HG03095 (cell line): ENCODE results near the gene HNMT.

Source experiments
- ATAC-seq: cut with Tn5 transposase; IDR thresholded peaks from one replicate; pipeline ENCODE4 v1.9.1; 2021; ENCODE audit warnings: moderate library complexity; ENCODE audit not compliant: unreplicated experiment

HNMT gene

GRCh38 chr2:138009622-138010021, 45.3 kb downstream of the HNMT start:
- ATAC-seq, result no peak

GRCh38 chr2:138010890-138011289, 46.6 kb downstream of the HNMT start:
- ATAC-seq, result no peak

- ATAC-seq, result no peak
Measured at GRCh38 chr2:138012082-138012481, 47.8 kb downstream of the HNMT start.

GRCh38 chr2:138012968-138013367, 48.7 kb downstream of the HNMT start:
- ATAC-seq, result no peak

- no peak for ATAC-seq
Measured at GRCh38 chr2:138013639-138014038, 49.4 kb downstream of the HNMT start.

- ATAC-seq, result no peak
Measured at GRCh38 chr2:138015494-138015893, 51.2 kb downstream of the HNMT start.

- no peak for ATAC-seq
Measured at GRCh38 chr2:138016351-138017087, 52.2 kb downstream of the HNMT start.

- no peak for ATAC-seq
Measured at GRCh38 chr2:138017824-138018223, 53.6 kb downstream of the HNMT start.

GRCh38 chr2:138018866-138019688, 54.8 kb downstream of the HNMT start:
- no peak for ATAC-seq

GRCh38 chr2:138020432-138020831, 56.2 kb downstream of the HNMT start:
- ATAC-seq, result no peak

- ATAC-seq, result no peak
Measured at GRCh38 chr2:138021154-138021553, 56.9 kb downstream of the HNMT start.

- no peak for ATAC-seq
Measured at GRCh38 chr2:138023298-138023697, 59.0 kb downstream of the HNMT start.

- ATAC-seq, result no peak
Measured at GRCh38 chr2:138023976-138024375, 59.7 kb downstream of the HNMT start.

GRCh38 chr2:138026111-138027020, 62.1 kb downstream of the HNMT start:
- no peak for ATAC-seq

GRCh38 chr2:138028538-138028937, 64.3 kb downstream of the HNMT start:
- peak; percentile 37 for ATAC-seq

GRCh38 chr2:138029276-138029675, 65.0 kb downstream of the HNMT start:
- no peak for ATAC-seq

- peak; percentile 75 for ATAC-seq
Measured at GRCh38 chr2:138030459-138030858, 66.2 kb downstream of the HNMT start.

- ATAC-seq, result no peak
Measured at GRCh38 chr2:138032334-138032733, 68.1 kb downstream of the HNMT start.

- ATAC-seq, result no peak
Measured at GRCh38 chr2:138034536-138034935, 70.3 kb downstream of the HNMT start.

- no peak for ATAC-seq
Measured at GRCh38 chr2:138035608-138036217, 71.4 kb downstream of the HNMT start.

GRCh38 chr2:138036522-138036921, 72.2 kb downstream of the HNMT start:
- no peak for ATAC-seq
